K562 (cell line): ENCODE data around the gene DPM2. TPM values are rescaled to one million over a fixed set of nuclear protein-coding genes. Genes with fewer than 3 reads are reported as not detected.

ENCODE experiments used
- ARNT ChIP-seq, 2 experiments: fragments of 450-650 bp; IDR thresholded peaks; 2 replicates each; pipeline ENCODE4 v1.6.1; 2016; ENCODE audit warnings: mild to moderate bottlenecking in 1 of 2
- ATF7 ChIP-seq: fragments of 450-650 bp; IDR thresholded peaks from 2 replicates; pipeline ENCODE4 v1.7.1; 2014; ENCODE audit warnings: mild to moderate bottlenecking, moderate library complexity
- BRF1 ChIP-seq: IDR thresholded peaks from 3 replicates; pipeline ENCODE4 v1.6.1; 2011; ENCODE audit warnings: borderline replicate concordance, mild to moderate bottlenecking; ENCODE audit not compliant: insufficient read length; ENCODE audit errors: extremely low read depth
- DDX20 ChIP-seq: fragments of 450-650 bp; IDR thresholded peaks from 2 replicates; pipeline ENCODE4 v1.6.1; 2016; ENCODE audit warnings: missing genetic modification characterization, low read depth, mild to moderate bottlenecking, missing compliant biosample characterization, moderate library complexity
- FUS ChIP-seq: fragments of 200-400 bp; formaldehyde crosslinking; optimal IDR thresholded peaks from 2 replicates; pipeline ENCODE3; 2017; ENCODE audit warnings: low read depth, low read length
- GATA2 ChIP-seq: sonication (generic); formaldehyde crosslinking; IDR thresholded peaks from 2 replicates; pipeline ENCODE4 v1.4.0; 2020; ENCODE audit warnings: mild to moderate bottlenecking, missing genetic modification reagents
- HEY1 ChIP-seq: fragments of 250-450 bp; sonication (Bioruptor Pico); IDR thresholded peaks from 2 replicates; pipeline ENCODE4 v1.5.0; 2020; ENCODE audit warnings: mild to moderate bottlenecking, moderate library complexity, borderline replicate concordance
- KLF1 ChIP-seq: fragments of 450-650 bp; IDR thresholded peaks from 2 replicates; pipeline ENCODE4 v1.6.1; 2016; ENCODE audit warnings: missing genetic modification characterization, missing compliant biosample characterization
- NCOA1 ChIP-seq: fragments of 450-650 bp; IDR thresholded peaks from 2 replicates; pipeline ENCODE4 v1.6.1; 2016; ENCODE audit warnings: low read depth
- NCOR1 ChIP-seq: fragments of 450-650 bp; IDR thresholded peaks from 2 replicates; pipeline ENCODE4 v1.6.1; 2016; ENCODE audit warnings: mild to moderate bottlenecking, moderate library complexity
- NELFE ChIP-seq: IDR thresholded peaks from 2 replicates; pipeline ENCODE4 v1.6.1; 2011; ENCODE audit warnings: mild to moderate bottlenecking; ENCODE audit not compliant: insufficient read depth, insufficient read length
- PML ChIP-seq: IDR thresholded peaks from 2 replicates; pipeline ENCODE4 v1.6.1; 2012; ENCODE audit warnings: low read length, inconsistent platforms
- PTTG1 ChIP-seq: fragments of 450-650 bp; IDR thresholded peaks from 2 replicates; pipeline ENCODE4 v1.6.1; 2016; ENCODE audit warnings: low read depth, mild to moderate bottlenecking, missing genetic modification characterization, missing compliant biosample characterization
- PURB ChIP-seq: sonication (generic); formaldehyde crosslinking; IDR thresholded peaks from 2 replicates; pipeline ENCODE4 v1.9.0; 2021; ENCODE audit warnings: low read depth, mild to moderate bottlenecking, missing genetic modification reagents
- RBM17 ChIP-seq: fragments of 200-400 bp; formaldehyde crosslinking; IDR thresholded peaks from 2 replicates; pipeline ENCODE4 v1.6.1; 2017; ENCODE audit warnings: low read depth, mild to moderate bottlenecking, low read length, borderline replicate concordance
- SMAD2 ChIP-seq: fragments of 150-350 bp; IDR thresholded peaks from 2 replicates; pipeline ENCODE4 v1.6.1; 2014; ENCODE audit warnings: low read depth, mild to moderate bottlenecking, low read length
- SMARCA5 ChIP-seq: fragments of 450-650 bp; IDR thresholded peaks from 2 replicates; pipeline ENCODE4 v1.6.1; 2016
- TRIM25 ChIP-seq: fragments of 450-650 bp; IDR thresholded peaks from 2 replicates; pipeline ENCODE4 v1.7.0; 2016; ENCODE audit warnings: borderline replicate concordance
- ZNF398 ChIP-seq: fragments of 250-450 bp; sonication (Bioruptor Pico); IDR thresholded peaks from 2 replicates; pipeline ENCODE4 v1.8.0; 2021; ENCODE audit warnings: moderate library complexity, mild to moderate bottlenecking, inconsistent platforms
- ZNF592 ChIP-seq: fragments of 450-650 bp; IDR thresholded peaks from 2 replicates; pipeline ENCODE4 v1.6.1; 2017; ENCODE audit warnings: antibody characterized with exemption, mild to moderate bottlenecking
- polyA plus RNA-seq, 8 experiments: library from polyadenylated mRNA; depleted of rRNA in 4 of 8; stranded (reverse) in 5 of 8; unstranded in 3 of 8; fragments of >200 nt; fragmentation: Nextera tagmentation in 2 of 8; fragmentation: Illumina TruSeq in 1 of 8; extraction: Ambion mirVana in 2 of 8; extraction: Trizol in 1 of 8; gene quantifications; 2 replicates each; pipeline versions ENCODE4 v1.2.1 to v1.2.3, GENCODE V29; 2011 to 2014; ENCODE audit warnings: inconsistent platforms in 1 of 8, missing spikeins in 1 of 8
- total RNA-seq, 7 experiments: library from RNA; depleted of rRNA in 6 of 7; stranded (reverse); fragments of >200 nt in 6 of 7; fragmentation: Illumina TruSeq in 2 of 7; extraction: Trizol in 2 of 7; gene quantifications; 2 replicates each; pipeline versions ENCODE4 v1.2.1 to v1.2.3, GENCODE V29; 2011 to 2021; ENCODE audit warnings: low replicate concordance in 1 of 7

DPM2 gene
- total and polyA plus RNA-seq, 9 of the 15 experiments (the other 6 are each of a cell fraction or from before 2014, with no cell fraction given): 43.5 to 126 (median 71.1) TPM

- TF ChIP-seq TRIM25 (no peak), SMAD2 (no peak), PTTG1 (tag) (no peak), PURB (CRISPR knock-in tag) (no peak), ATF7 (no peak), NCOR1 (no peak), GATA2 (no peak), NCOA1 (no peak), KLF1 (no peak), RBM17 (no peak), ARNT (IDR thresholded peaks at IDR 0.05) (0 out of 4 replicates have a peak, but pooled peaks of 1 of the 2 experiments have one; percentile 46), BRF1 (no peak), PML (0 out of 2 replicates have a peak, but pooled peaks have one; percentile 7), SMARCA5 (0 out of 2 replicates have a peak, but pooled peaks have one; percentile 13), ZNF398 (CRISPR knock-in tag) (no peak), DDX20 (tag) (no peak), ZNF592 (peak; percentile 17; the same call in 1 of the 2 replicates), FUS (no peak), HEY1 (CRISPR knock-in tag) (no peak), NELFE (no peak)
Observed at GRCh38 chr9:127981559-127982121, 44.0 kb upstream of the DPM2 start (continued).
